Pulmonary artery endothelial cell (primary cell): ENCODE data around the gene CTXND2. TPM values are rescaled to one million over a fixed set of nuclear protein-coding genes. Genes with fewer than 3 reads are reported as not detected.

ENCODE experiments used
- DNase-seq: peaks from one replicate; pipeline ENCODE4 v3.0.0-alpha.2; 2011; ENCODE audit warnings: low read depth, low spot score
- total RNA-seq: library from RNA; depleted of rRNA; stranded (reverse); fragments of >200 nt; gene quantifications from 2 replicates; pipeline ENCODE4 v1.2.3, GENCODE V29; 2014

CTXND2 gene
- total RNA-seq, 1 donor from 2014 or later, result not detected

GRCh38 chr1:150960646-150961045 is 73.7 kb downstream of the CTXND2 start:
- DNase-seq, result no peak

- DNase-seq, result no peak
Observed at GRCh38 chr1:150961756-150962155, 74.8 kb downstream of the CTXND2 start.

Other genes with a start within 250 kb of the CTXND2 start
- 16.6 and 25.1 TPM in 2 replicates for gene GOLPH3L, start 190.0 kb upstream of the CTXND2 start, total RNA-seq
- gene HORMAD1, start 166.2 kb upstream of the CTXND2 start, total RNA-seq, result 0.04 TPM in 1 of 2 replicates, not detected in the other
- 31.1 and 33.7 TPM in 2 replicates for gene CTSS, start 121.4 kb upstream of the CTXND2 start, total RNA-seq
- gene CTSK, start 78.9 kb upstream of the CTXND2 start, total RNA-seq, result 20.5 and 194 TPM in 2 replicates
- gene ARNT, start 10.5 kb upstream of the CTXND2 start, total RNA-seq, result 17.2 and 36.6 TPM in 2 replicates
- 36.7 and 41.7 TPM in 2 replicates for gene SETDB1, start 39.2 kb downstream of the CTXND2 start, total RNA-seq
- gene CERS2, start 87.7 kb downstream of the CTXND2 start, total RNA-seq, result 87.4 and 121 TPM in 2 replicates
- gene ANXA9, start 95.2 kb downstream of the CTXND2 start, total RNA-seq, result not detected in 2 replicates
- 8.9 and 12.0 TPM in 2 replicates for gene MINDY1, start 119.8 kb downstream of the CTXND2 start, total RNA-seq
- gene PRUNE1, start 121.3 kb downstream of the CTXND2 start, total RNA-seq, result 4.1 and 7.7 TPM in 2 replicates
- gene BNIPL, start 149.4 kb downstream of the CTXND2 start, total RNA-seq, result 0.07 and 0.11 TPM in 2 replicates
- 1.1 and 1.4 TPM in 2 replicates for gene C1orf56, start 160.6 kb downstream of the CTXND2 start, total RNA-seq
- gene CDC42SE1, start 172.5 kb downstream of the CTXND2 start, total RNA-seq, result 59.9 and 70.5 TPM in 2 replicates
- gene MLLT11, start 173.3 kb downstream of the CTXND2 start, total RNA-seq, result 4.3 and 4.9 TPM in 2 replicates
- gene GABPB2, start 183.6 kb downstream of the CTXND2 start, total RNA-seq, result 6.4 and 9.8 TPM in 2 replicates